Lower leg skin (tissue), 3 donors: ENCODE data around the gene ZNF488.

Experiments
- CTCF ChIP-seq, 3 donors: fragments of 450-650 bp; IDR thresholded peaks; one replicate each; pipeline ENCODE4 v1.5.1; 2016; ENCODE audit warnings: antibody characterized with exemption in 3 of 3, mild to moderate bottlenecking in 3 of 3, moderate library complexity in 2 of 3
- POLR2A ChIP-seq, 2 donors: fragments of 450-650 bp; IDR thresholded peaks; one replicate each; pipeline ENCODE4 v1.6.1; 2016 to 2017; ENCODE audit warnings: antibody characterized with exemption in 2 of 2, mild to moderate bottlenecking in 1 of 2, moderate library complexity in 1 of 2

GRCh38 chr10:47378183-47378510 lies 5.9 kb downstream of the ZNF488 start:
- no peak for TF ChIP-seq CTCF (IDR thresholded peaks at IDR 0.05)
- TF ChIP-seq POLR2A (IDR thresholded peaks at IDR 0.05) = no peak
